HL-60 (cell line): Measurements from ENCODE around the gene ENO3.

Source experiments
- CTCF ChIP-seq: IDR thresholded peaks from one replicate; pipeline ENCODE4 v1.5.1; 2011; ENCODE audit warnings: low read length, control low read depth, inconsistent platforms; ENCODE audit not compliant: insufficient read depth
- GABPA ChIP-seq: IDR thresholded peaks from 2 replicates; pipeline ENCODE4 v1.6.1; 2012; ENCODE audit warnings: low read depth
- POLR2AphosphoS5 ChIP-seq: IDR thresholded peaks from 2 replicates; pipeline ENCODE4 v1.6.1; 2012; ENCODE audit warnings: low read depth
- SPI1 ChIP-seq: IDR thresholded peaks from 2 replicates; pipeline ENCODE4 v1.6.1; 2012; ENCODE audit warnings: low read depth, mild to moderate bottlenecking, borderline replicate concordance
- TF ChIP-seq, protein P1 (sequence below): IDR thresholded peaks from 2 replicates; pipeline ENCODE4 v1.6.1; 2012; ENCODE audit warnings: low read depth; ENCODE audit not compliant: insufficient replicate concordance

- TF ChIP-seq POLR2AphosphoS5 (no peak), CTCF (peak; percentile 19), GABPA (no peak), SPI1 (no peak)
- TF ChIP-seq, protein P1, sequence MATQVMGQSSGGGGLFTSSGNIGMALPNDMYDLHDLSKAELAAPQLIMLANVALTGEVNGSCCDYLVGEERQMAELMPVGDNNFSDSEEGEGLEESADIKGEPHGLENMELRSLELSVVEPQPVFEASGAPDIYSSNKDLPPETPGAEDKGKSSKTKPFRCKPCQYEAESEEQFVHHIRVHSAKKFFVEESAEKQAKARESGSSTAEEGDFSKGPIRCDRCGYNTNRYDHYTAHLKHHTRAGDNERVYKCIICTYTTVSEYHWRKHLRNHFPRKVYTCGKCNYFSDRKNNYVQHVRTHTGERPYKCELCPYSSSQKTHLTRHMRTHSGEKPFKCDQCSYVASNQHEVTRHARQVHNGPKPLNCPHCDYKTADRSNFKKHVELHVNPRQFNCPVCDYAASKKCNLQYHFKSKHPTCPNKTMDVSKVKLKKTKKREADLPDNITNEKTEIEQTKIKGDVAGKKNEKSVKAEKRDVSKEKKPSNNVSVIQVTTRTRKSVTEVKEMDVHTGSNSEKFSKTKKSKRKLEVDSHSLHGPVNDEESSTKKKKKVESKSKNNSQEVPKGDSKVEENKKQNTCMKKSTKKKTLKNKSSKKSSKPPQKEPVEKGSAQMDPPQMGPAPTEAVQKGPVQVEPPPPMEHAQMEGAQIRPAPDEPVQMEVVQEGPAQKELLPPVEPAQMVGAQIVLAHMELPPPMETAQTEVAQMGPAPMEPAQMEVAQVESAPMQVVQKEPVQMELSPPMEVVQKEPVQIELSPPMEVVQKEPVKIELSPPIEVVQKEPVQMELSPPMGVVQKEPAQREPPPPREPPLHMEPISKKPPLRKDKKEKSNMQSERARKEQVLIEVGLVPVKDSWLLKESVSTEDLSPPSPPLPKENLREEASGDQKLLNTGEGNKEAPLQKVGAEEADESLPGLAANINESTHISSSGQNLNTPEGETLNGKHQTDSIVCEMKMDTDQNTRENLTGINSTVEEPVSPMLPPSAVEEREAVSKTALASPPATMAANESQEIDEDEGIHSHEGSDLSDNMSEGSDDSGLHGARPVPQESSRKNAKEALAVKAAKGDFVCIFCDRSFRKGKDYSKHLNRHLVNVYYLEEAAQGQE, result no peak
Observed at GRCh38 chr17:4980644-4981216, 29.8 kb downstream of the ENO3 start.
